NCI-H1417 (cell line): ENCODE results near the gene IMPDH2.
"Not testable (repeated sequence)": the region's sequence is repeated elsewhere in the genome, so short reads cannot be mapped to it uniquely, and the experiment has no call there.

Experiments used
- DNase-seq, 3 experiments: peaks; one replicate each; lab custom pipeline; 2025; lab: John Stamatoyannopoulos, UW

IMPDH2 gene

DNA sequence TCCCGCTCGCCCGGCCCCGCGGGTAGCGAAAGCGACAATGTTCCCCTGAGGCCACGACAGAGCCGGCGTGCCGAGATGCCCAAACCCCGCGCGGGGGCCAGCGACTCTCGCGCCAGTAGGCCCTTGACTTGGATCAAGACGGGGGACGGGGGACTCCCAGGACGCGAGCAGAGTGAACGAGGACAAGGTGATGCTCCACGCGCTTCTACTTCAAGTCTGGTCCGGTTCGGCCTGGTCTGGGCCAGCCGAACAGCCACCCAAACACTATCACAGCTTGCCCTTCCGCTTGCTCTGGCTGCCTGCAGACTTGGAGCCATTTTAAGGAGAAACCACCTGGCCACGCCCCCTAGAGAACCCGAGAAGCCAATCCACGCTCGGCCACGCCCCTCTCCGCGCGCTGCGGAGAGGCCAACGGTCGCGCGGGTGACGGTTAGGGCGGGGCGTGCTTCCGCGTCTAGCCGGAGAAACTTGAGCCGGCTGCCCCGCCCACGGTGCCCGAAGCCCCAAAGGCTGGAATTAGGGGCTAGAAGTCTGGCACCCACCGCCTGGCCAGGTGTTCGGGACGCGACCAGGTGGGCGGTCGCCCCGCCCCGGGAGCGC is 7.9 kb downstream of the IMPDH2 start:
- peak; percentile 96 to 98 (median 97) for DNase-seq

- peak; percentile 23 to 60 (median 60) for DNase-seq
Measured at GRCh38 chr3:49020330-49021212, 8.6 kb downstream of the IMPDH2 start.

DNA sequence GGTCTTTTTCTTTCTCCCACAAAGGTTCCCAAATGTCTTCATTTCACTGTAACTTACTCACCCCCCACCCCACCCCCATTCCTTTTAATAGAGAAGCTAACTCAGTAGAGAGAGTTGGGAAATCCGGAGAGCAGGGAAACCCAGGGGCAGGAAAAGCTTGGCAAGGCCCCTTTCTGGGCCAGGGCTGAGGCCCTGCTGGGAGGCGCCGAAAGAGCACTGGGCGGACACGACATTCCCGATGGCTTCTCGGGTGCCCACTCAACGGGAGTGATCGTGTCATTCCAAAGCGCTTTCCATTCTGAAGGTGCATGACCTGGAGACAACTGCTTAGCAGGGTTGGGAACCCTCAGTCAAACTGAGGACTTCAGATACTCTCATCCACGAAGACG is 9.3 kb downstream of the IMPDH2 start:
- no peak for DNase-seq

DNA sequence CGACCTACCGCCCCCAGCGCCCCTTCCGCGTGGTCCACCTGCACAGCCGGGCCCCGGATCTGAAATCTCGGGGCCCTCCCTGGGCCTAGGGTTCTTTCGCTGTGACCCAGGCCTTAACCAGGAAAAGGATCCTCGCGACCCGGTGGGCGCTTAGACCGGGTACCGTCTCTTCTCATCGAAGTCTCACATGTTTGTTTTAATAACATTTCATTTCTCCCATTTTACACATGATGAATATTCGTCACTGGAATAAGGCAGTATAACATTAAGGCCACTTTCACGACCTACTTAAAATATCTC is 10.5 kb downstream of the IMPDH2 start:
- DNase-seq = no peak

GRCh38 chr3:49017971-49018706 is 11.1 kb downstream of the IMPDH2 start, which contains the start of gene DALRD3:
TSS of gene DALRD3 (minus strand) at chr3:49018580. CDS start at chr3:49018564, 16 bp downstream.
- DNase-seq = peak; percentile 67 to 85 (median 76)

- DNase-seq = peak in 2 of 3 experiments; percentile 23 to 30
Measured at GRCh38 chr3:49017229-49017970, 11.8 kb downstream of the IMPDH2 start.

DNA sequence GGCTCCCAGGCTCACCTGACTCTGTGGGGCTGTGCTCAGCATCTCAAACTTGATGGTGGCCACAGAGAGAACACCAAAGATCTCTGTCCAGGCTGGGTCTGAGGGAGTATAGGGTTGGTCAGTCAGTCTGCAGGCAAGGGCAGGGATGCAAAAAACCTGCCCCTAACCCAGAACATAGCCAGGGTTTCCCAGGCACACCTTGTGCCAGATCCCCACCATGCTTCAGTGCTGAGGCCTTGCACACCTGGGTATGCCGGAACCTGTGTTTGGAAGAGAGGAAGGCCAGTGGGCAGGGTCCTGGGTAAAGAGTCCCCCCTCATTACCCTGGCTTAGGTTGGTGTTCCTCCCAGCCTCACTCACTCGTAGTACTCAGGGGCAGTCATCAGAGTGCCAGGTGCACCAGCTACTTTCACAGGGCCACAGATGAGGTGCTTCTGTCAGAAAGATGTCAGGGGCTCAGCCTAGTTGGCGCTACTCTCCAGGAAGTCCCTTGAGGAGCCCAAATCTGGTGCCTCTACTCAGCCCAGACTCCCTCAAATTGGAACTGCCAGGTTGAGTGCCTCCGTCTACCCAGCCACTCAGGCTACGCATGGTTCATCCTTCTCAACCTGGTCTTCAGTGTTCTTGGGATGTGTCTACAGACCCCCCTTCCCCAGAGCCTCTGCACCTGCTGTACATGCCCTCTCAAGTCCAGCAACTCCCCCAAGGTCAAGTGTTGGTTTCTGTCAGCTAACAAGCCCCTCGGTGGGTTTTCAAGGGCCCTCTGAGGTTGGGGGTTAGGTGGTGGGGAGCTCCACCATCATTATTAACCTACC is 12.6 kb downstream of the IMPDH2 start:
- DNase-seq = no peak

GRCh38 chr3:49015765-49016164 is 13.4 kb downstream of the IMPDH2 start:
- DNase-seq = no peak

GRCh38 chr3:49015072-49015471 is 14.1 kb downstream of the IMPDH2 start:
- DNase-seq = no peak

DNA sequence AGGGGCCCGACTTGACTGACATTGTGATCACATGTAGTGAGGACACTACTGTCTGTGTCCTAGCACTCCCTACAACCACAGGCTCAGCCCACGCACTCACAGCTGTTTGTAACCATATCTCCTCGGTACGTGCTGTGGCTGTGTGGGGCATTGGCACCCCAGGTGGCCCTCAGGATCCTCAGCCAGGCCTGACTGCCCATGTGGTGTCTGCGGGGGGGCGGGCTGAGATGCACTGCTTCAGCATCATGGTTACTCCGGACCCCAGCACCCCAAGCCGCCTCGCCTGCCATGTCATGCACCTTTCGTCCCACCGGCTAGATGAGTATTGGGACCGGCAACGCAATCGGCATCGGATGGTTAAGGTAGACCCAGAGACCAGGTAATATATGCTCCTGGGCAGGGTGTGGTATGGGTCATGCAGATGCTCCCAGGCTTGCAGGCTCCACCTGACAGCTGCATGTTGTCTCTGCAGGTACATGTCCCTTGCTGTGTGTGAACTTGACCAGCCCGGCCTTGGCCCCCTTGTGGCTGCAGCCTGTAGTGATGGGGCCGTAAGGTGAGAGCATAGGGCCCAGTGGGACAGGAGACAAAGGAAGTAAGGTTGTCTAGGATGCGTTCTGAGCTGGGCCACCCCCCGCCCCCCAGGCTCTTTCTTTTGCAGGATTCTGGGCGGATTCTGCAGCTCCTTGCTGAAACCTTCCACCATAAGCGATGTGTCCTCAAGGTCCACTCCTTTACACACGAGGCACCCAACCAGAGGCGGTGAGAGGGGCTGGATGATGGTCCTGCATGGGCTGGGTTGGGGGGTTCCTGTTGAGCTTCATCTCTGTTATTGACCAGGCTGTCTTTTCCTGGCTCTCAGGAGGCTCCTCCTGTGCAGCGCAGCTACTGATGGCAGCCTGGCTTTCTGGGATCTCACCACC is 15.2 kb downstream of the IMPDH2 start:
- DNase-seq = peak in 2 of 3 experiments; percentile 16 to 48

DNA sequence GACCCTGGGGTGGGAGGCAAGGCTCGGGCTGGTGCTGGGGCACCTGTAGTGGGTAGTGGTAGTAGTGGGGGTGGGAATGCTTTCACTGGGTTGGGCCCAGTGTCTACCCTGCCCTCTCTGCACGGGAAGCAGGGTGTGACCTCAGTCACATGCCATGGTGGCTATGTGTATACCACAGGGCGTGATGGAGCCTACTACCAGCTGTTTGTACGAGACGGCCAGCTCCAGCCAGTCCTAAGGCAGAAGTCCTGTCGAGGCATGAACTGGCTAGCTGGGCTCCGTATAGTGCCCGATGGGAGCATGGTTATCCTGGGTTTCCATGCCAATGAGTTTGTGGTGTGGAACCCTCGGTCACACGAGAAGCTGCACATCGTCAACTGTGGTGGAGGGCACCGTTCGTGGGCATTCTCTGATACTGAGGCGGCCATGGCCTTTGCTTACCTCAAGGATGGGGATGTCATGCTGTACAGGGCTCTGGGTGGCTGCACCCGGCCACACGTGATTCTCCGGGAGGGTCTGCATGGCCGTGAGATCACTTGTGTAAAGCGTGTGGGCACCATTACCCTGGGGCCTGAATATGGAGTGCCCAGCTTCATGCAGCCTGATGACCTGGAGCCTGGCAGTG is 16.0 kb downstream of the IMPDH2 start:
- no peak for DNase-seq

- DNase-seq = no peak
Measured at GRCh38 chr3:49012441-49013017, 16.7 kb downstream of the IMPDH2 start.

GRCh38 chr3:49009396-49009795 is 19.8 kb downstream of the IMPDH2 start:
- DNase-seq = no peak

DNA sequence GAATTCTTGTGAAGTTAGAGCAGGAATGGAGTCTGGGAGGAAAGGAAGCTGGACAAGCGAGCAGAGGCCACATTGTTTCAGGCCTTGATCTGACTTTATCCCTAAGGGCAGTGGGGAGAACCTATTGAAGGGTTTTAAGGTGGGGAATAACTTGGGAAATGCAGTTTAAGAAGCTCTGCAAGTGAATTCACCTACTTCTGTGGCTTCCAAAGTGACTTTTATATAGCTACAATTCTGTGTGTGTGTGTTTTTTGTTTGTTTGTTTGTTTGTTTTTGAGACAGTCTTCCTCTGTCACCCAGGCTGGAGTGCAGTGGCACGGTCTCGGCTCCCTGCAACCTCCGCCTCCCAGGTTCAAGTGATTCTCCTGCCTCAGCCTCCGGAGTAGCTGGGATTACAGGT is 20.6 kb downstream of the IMPDH2 start:
- DNase-seq = not testable (repeated sequence)

DNA sequence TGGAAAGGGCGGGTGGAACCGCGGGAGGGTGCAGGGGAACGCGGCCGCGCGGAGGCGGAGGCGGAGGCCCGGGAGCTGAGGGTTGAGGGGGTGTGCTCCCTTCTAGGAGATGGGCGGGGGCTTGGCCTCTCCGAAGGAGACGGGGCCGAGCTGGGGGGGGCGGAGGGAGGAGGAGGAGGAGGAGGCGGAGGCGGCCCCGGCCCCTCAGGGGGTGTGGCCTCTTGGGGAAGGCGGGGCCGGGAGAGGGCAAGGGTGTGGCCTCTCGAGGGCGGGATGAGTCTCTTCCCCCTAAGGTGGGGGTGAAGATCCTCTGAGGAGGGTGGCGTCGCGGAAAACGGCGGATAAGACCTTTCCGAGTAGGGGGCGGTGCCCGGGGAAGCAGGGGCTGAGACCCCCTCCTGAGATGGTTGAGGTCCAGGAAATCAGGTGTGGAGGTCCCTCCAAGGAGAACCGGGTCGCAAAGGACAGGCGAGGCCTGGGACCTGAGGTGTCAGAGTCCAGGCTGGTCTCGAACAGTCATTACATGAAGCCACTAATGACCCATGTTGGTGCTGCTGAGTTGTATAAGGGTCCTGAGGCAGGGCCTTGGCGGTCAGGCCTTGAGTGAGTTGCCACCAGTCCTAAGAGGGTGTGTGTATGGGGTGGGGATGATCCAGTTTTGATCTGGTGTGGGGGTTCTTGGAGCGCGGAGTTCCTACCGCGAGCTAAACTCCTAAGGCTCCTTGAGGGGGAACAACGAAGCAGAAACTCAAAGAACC is 21.2 kb downstream of the IMPDH2 start:
- peak; percentile 68 to 81 (median 72) for DNase-seq

DNA sequence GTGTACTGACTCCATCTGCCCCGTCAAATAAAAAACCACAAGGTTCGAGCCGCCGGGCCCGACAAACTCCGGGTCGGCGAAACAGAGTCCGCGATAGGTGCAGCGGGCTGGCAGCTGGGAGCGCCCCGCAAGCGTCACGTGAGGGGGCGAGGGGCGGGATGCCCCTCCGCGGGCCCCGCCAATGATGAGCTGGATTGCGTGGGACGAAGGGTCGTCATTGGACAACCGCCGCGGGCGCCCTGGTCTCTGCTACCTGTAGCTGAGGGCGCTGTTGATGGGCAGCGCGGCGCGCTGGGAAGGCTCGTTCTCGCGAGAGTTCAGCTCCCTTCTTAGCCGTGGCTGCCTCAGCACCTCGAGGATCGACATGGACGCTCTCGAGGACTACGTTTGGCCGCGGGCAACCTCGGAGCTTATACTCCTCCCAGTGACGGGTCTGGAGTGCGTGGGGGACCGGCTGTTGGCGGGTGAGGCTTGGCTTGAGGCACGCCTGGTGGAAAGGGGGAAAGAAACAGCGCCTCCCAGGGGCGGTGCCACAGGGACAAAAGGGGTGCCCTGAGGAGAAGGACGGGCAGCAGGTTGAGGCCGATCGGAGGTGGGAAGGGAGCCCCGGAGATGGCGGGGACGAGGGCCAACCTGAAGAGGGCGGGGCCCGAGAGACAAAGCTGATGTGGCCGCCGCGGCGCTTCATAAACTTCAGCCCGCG is 22.0 kb downstream of the IMPDH2 start, which contains the start of gene WDR6:
Gene WDR6, plus strand, starts transcription at position 324 of the 703 bp plus-strand sequence. Its CDS starts 41 bp downstream, at position 365.
- DNase-seq = peak; percentile 92 to 96 (median 94)

GRCh38 chr3:49006408-49007067 is 22.7 kb downstream of the IMPDH2 start:
- DNase-seq = peak in 2 of 3 experiments; percentile 38 to 64
